Left renal pelvis (tissue), 4 donors: ENCODE data around the gene PIN1. TPM values are rescaled to one million over a fixed set of nuclear protein-coding genes. Genes with fewer than 3 reads are reported as not detected.
"Not testable (repeated sequence)": the region's sequence is repeated elsewhere in the genome, so short reads cannot be mapped to it uniquely, and the experiment has no call there.

Experiments
- DNase-seq, 4 donors: peaks; one replicate each; pipeline ENCODE4 v3.0.0-alpha.2; 2013; ENCODE audit warnings: low read depth in 4 of 4, low spot score in 3 of 4
- polyA plus RNA-seq, 4 donors: library from polyadenylated mRNA; unstranded; fragments of 120-200 nt; gene quantifications; one replicate each; pipeline ENCODE4 v1.2.1, GENCODE V29; 2013; ENCODE audit not compliant: insufficient read length in 4 of 4

The PIN1 gene
- polyA plus RNA-seq, 4 donors: 45.8 to 73.3 (median 48.4) TPM

DNA sequence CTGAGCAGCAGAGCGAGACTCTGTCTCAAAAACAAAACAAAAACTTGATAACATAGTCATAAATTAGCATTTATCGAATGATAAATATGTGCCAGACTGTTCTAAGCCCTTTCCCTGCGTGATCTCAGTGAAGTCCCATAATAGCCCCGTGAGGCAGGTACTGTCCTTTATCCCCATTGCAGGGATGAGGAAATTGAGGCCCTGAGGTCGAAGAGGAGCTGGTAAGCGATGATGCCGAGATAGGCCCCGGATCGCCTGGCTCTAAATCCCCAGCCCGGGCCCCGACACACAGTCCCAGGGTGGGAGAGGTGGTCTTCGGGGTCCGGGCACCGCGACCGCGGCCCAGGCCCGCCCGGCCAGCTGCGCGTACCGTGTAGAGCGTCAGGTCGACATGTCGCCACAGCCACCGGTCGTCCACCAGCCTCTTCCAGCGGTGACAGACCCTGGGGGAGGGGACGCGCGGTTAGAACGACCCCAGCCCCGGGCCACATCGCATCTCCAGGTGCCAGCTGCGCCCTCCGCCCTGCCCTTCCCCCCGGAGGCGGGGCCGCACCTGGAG lies 16.9 kb upstream of the PIN1 start:
- DNase-seq: no peak

DNA sequence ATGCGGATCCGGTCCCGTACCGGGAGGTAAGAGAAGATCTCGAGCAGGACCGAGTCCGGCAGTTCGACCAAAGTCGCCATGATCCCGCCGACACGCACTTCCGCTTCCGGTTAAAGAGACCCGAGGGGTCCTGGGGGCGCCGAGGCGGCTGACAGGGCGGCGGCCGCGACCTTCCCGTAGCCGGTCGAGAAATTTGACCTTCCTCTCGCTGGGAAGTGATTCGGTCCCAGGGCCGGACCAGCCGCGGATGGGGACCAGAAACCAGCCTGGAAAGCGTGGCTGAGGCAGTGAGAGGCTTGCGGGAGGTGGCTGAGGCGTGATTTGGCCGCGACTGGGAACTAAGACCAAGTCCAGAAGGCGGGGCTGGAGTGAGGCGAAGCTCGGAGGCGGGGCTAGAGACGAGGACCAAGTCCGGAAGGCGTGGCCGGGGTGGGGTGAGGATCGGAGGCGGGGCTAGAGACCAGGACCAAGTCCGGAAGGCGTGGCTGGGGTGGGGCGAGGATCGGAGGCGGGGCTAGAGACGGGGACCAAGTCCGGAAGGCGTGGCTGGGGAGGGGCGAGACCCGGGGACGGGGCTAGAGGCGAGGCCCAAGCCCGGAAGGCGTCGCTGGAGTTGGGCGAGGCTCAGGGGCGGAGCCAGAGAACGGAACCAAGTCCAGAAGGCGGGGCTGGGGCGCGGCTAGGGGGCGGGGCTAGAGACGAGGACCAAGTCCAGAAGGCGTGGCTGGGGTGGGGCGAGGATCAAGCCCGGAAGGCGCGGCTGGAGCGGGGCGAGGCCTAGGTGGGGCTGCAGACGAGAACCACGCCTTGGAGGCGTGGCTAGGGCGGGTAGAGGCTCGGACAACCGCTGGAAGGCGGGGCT lies 16.2 kb upstream of the PIN1 start, which contains the start of gene FBXL12:
Gene FBXL12 (minus strand): TSS at position 346 of the 862 bp plus-strand sequence. CDS start 266 bp downstream, at position 80.
- DNase-seq: peak; percentile 98 to 99 (median 99)

DNA sequence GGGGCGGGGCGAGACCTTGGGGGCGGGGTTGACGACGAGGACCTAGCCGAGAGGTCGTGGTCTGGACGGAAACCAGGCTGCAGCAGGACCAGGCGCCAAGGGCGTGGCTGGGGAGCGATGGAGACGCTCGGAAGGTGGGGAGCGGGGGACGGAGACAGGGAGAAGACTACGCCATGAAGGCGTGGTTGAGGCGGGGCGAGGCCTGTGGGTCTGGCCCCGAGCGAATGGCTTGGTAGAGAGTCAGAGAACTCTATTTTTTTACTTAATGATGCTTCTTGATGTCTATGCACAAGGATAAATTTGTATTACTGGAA lies 15.6 kb upstream of the PIN1 start:
- DNase-seq: no peak

DNA sequence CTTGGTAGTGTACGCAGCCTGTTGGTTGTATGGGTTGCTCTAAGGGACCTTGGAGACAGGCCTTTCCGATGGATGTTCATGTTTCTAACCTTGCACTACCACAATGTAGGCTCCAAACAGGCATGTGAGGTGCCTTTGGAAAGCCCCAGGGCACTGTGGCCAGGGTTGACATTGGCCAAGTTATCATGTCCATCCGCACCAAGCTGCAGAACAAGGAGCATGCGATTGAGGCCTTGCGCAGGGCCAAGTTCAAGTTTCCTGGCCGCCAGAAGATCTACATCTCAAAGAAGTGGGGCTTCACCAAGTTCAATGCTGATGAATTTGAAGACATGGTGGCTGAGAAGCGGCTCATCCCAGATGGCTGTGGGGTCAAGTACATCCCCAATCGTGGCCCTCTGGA lies 15.1 kb upstream of the PIN1 start:
- not testable (repeated sequence) for DNase-seq

DNA sequence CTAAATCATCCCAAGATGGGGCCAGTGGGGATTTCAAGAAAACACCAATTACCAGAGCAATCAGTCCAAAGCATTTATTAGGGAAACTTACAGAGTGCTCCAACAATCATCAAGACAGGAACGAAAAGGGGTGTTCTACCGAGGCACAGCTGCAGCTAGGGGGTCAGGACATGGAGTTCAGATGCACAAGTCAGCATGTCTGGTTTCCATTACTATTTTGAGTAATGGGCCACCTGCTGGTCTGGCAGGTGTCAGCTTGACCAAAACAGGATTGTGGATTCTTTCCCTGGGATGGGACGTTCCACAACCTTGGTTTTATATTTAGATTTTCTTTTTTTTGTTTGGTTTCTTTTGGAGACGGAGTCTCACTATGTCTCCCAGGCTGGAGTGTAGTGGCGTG lies 11.3 kb upstream of the PIN1 start:
- no peak for DNase-seq

DNA sequence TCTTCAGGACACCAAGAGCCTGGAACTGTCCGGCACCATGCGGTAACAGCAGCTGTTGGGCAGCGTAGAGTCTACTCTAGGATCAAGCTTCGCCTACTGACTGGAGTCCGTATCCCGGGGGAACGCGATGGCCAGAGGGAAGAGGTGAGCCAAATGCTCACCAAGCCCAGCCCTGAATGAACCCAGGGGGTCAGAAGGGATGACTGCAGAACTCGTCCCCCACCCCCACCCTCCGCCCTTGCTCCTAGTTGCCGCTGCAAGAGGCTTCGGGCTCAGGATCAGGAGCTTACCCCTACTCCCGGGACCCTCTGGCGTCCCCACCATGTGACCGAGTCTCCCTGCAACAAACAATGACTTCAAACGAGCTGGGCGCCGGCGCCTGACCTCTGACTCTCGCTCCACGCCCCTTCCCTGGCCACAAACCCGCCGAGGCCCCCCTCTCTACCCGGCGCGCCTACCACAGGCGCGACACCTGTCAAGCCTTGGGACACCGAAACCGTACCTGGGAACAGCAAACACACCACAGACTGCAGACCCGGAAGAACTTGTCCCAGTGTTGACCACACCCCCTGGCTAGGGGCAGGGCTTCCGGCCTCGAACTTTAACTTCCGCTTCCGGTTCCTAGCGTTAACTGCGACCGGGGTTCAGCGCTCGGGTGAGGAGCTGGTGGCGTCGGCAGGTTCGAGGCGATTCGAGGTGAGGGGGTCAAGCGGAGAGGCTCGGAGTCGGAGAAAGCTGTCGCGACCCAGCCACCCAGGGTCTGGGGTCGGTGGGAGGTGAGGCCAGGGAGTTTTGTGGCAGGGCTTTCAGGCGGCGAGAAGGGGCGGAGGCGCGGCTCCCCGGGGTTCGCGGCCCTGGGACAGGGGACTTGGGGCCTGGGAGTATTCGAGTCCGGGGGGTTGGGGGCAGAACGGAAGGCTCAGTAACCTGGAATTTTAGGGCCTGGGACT lies 7.6 kb upstream of the PIN1 start, which contains the start of gene UBL5:
Gene UBL5 (plus strand): TSS at position 630 of the 950 bp plus-strand sequence. CDS start 420 bp downstream, outside the sequence.
- DNase-seq: peak; percentile 75 to 85 (median 76)

DNA sequence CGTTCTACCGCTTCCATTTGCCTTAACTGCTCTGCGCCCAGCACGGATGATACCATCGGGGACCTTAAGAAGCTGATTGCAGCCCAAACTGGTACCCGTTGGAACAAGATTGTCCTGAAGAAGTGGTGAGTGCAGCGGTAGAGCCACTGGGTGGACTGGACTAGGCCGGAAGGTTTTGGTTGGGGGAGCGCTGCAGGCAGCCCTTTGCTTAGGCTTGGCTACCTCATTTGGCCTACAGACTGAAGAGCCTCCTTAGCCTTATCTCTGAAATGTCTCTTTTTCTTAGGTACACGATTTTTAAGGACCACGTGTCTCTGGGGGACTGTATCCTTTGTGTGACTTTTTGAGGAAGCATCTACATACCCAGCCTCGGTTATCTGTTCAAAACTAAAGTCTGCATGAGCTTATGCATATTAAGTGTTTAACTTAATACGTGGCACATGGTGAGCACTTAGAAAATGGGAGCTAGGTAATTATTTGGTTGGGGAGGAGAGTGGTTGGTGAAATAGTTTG lies 6.5 kb upstream of the PIN1 start:
- no peak for DNase-seq

DNA sequence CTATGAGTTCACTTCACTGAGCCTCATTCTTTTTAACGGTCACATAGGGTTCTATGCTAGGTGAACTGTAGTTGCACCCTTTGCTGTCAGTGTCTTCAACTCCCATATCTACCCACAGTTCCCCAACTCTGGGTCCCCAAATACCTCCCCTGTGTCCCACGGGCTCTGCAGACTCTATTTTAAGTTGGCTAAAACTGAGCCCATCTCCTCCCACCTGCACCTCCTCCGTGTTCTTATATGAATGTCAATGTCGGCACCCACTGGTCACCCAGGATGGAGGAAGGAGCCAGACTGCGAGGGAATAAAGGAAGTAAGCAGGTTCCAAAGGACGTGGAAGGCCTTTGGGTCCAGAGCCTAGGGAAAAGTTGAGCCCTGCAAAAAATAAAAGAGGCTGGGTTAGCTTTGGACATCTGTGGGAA lies 802 bp upstream of the PIN1 start:
- DNase-seq: no peak

DNA sequence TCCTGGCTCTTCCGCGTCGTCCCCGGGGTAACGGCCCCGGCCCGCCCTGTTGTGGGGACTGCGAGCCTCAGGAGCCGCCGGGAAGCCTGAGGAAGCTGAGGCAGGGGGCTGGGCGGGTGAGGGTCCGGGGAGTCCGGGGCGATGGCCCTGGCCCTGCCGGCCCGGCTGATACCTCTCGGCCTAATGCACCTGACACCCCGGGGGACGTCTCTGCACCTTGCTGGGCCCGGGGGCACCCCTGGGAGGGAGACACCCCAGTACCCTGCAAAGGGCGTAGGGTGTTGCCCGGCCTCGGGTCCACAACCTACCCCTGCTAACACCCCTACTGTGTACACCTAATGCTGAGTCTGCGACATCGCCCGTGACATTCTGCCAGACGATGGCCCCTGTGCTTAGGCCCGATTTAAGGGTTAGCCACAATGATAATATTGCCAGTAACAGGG lies 410 bp downstream of the PIN1 start:
- DNase-seq: no peak

DNA sequence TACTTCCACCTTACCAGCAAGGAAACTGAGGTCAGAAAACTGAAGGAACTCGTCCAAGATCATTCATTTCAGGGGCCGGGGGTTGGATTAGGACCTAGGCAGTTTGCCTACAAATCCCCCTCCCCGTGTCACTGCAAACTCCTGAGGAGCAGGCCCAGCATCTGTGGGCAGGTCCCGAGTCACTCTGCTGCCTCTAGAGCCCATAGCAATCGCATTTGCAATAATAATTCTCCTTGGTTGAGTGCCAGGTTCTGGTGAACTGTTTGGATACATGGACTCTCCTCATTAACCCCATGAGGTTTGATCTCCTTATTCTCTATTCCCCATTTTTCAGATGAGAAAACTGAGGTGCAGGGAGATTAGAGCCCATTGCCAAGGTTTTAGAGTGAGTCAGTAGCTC lies 903 bp downstream of the PIN1 start:
- DNase-seq: no peak

DNA sequence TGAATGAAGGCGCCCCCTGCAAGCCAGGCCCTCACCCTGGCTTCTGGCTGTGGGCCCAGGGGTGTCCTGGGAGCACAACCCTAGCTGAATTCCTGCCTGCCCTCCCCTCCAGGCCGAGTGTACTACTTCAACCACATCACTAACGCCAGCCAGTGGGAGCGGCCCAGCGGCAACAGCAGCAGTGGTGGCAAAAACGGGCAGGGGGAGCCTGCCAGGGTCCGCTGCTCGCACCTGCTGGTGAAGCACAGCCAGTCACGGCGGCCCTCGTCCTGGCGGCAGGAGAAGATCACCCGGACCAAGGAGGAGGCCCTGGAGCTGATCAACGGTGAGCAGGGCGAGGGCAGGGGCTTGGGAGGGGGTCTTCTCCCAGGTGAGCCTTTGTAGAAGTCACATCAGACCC lies 3.2 kb downstream of the PIN1 start:
- no peak for DNase-seq

DNA sequence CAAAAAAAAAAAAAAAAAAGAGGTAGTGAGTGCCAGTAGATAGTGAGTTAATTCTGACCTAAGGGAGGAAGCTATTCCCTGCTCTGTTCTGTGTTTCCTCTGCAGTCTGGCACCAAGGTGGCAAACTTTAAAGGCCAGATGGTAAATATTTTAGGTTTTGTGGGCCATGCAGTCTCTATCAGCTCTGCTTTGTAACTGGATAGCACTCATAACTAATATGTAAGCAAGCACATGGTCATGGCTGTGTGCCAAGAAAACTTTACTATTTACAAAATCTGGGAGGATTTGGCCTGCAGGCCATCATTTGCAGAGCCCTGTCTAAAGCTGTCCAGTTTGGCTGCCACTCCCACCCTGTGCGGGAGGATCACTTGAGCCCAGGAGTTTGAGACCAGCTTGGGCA lies 4.3 kb downstream of the PIN1 start:
- DNase-seq: no peak

DNA sequence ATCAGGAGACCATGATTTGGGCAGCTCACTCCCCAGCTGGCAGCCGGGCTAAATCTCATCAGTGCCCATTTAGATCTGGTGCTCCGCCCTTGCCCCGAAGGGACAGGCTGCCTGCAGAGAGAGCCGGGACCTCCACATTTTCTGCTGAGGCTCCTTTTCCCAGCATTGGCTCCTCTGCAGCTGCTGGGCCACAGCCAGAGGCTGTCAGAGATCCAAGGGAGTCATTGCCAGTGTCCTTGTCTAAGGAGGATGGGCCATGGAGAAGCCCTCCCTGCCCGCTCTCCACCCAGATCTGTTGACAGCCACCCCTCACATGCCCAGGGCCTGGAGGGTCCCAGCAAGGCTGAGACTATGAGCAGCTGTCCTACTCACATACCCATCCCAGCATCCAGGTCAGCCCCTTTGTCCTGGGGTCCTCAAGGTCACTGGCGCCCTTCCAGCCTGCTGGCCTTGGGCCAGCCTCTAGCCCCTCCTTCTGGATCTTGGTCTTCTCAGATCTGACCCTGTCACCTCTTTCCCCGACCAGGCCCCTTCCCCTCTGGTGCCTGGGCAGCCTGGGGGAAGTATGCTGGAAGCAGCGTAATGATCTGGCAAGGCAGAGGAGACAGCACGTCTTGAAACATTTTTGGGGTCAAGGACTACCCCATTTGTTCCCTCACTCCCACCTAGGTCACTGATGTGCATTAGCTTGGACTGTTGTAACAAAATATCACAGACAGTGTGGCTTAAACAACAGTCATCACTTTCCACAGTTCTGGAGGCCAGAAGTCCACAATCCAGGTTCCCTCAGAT lies 7.9 kb downstream of the PIN1 start:
- no peak for DNase-seq

DNA sequence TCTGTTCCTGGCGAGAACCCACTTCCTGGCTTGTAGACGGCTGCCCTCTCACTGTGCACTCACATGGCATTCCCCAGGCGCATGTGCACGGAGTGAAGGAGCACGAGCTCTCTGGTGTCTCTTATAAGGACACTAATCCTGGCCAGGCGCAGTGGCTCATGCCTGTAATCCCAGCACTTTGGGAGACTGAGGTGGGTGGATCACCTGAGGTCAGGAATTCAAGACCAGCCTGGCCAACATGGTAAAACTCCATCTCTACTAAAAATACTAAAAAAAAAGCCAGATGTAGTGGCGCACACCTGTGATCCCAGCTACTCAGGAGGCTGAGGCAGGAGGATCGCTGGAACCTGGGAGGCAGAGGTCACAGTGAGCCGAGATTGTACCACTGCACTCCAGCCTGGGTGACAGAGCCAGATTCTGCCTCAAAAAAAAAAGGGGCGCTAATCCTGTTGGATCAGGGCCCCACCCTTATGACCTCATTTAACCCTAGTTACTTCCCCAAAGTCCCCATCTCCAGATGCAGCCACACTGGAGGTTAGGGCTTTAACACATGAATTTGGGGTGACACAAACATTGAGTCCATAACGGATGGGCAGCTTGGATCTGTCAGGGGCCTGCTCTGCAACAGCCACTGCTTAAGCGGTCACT lies 8.6 kb downstream of the PIN1 start:
- DNase-seq: not testable (repeated sequence)

DNA sequence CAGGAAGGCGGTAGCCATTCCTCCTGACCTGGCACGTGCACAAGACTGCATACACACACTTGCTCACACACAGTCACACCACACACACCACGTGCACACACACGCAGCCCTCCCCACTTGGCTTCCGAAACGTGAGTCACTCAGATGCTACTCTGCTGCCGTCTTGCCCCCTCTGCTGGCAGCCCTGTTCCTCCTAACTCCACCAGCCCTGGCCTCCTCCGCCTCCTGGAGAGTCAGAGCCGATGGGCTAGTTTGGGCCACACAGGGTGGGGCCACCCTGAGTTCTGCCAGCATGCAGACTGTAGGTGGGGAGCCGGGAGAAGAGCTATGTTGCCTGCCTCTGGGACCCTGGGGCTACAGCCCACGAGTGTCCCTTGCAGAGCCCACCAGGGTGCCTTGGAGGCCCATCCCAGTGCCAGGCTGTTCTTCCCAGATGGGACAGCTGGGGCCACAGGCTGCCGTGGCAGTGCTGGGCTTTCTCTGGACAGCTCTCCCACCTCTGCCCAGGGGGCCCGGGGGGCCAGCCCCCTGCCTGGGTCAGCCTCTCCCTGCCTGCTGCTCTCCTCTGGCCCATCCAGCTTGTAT lies 12.1 kb downstream of the PIN1 start:
- no peak for DNase-seq

DNA sequence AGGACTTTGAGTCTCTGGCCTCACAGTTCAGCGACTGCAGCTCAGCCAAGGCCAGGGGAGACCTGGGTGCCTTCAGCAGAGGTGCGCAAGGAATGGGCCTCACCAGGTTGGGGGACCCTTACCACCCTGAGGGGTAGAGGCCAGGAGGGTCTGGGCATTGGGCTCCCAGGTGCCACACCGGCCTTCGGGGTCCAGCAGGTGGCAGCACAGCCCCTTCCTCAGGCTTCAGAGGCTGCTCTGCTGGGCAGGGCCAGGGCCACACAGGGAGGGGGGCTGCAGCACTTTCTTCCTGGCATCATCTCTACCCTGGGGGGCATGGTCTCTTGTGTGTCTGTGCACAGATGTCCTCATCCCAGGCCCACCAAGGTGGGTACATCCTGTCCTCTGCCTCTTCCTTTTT lies 12.9 kb downstream of the PIN1 start:
- DNase-seq: no peak

DNA sequence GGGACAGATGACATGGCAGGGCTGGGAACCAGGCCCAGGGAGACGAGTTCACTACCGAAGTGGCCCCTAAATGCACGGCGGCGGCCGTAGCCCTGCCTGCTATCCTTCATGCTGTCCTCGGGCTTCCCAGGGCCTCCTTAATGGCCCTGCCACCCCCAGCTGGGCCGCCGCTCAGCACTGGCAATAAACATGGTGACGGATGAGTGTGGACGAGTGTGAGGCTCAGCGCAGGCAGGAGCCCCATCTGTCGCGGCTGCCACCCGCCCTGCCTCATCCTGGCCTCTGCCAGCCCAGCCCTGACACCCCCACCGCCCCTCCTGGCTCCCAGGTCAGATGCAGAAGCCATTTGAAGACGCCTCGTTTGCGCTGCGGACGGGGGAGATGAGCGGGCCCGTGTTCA lies 13.6 kb downstream of the PIN1 start:
- DNase-seq: no peak

DNA sequence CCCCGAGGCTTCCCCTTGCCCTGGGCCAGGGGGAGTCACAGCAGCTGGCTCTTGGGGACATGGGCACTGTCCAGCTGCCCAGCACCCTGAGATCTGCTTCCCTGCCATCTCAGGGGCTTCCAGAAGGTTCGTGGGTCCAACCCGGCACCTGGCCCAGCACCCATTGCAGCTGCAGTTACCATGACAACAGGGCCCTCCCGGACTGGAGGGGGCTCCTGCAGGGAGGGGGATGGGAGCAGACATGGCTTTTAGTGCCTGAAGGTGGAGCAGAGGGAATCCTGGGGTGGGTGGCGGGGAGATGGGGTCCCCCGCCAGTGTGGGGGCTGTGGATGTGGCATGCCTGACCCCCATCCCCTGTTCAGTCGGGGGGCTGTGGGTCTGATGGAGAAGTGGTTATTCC lies 14.7 kb downstream of the PIN1 start:
- DNase-seq: no peak
